Testis (tissue), 2 donors: Measurements from ENCODE around the gene SLC16A14.

Experiments
- CTCF ChIP-seq, 3 experiments: fragments of 450-650 bp in 2 of 3; fragments of 200-600 bp in 1 of 3; sonication (generic) in 1 of 3; IDR thresholded peaks; one replicate each; pipeline ENCODE4 v1.5.1; 2016 to 2019; ENCODE audit warnings: antibody characterized with exemption in 3 of 3, mild to moderate bottlenecking in 2 of 3, moderate library complexity in 1 of 3
- POLR2A ChIP-seq: fragments of 450-650 bp; IDR thresholded peaks from one replicate; pipeline ENCODE4 v1.6.1; 2017; ENCODE audit warnings: antibody characterized with exemption, mild to moderate bottlenecking, moderate library complexity

GRCh38 chr2:230007931-230008707 lies 60.6 kb downstream of the SLC16A14 start:
- TF ChIP-seq POLR2A = no peak
- peak; percentile 56 to 91 (median 91) for TF ChIP-seq CTCF (IDR thresholded peaks at IDR 0.05)
